Loucy (cell line): ENCODE results near the gene NR2C2.

Experiments
- H2AFZ ChIP-seq: fragments of 200-600 bp; sonication (generic); 2 replicates; pipeline ENCODE4 v1.6.0; 2016; ENCODE audit warnings: antibody characterized with exemption, mild to moderate bottlenecking, low read length, moderate library complexity
- H3F3A ChIP-seq: fragments of 200-600 bp; 2 replicates; pipeline ENCODE4 v1.6.0; 2016; ENCODE audit warnings: antibody characterized with exemption, low read depth, mild to moderate bottlenecking
- H3K27me3 ChIP-seq: fragments of 200-600 bp; sonication (generic); 2 replicates; pipeline ENCODE4 v1.6.1; 2014; ENCODE audit warnings: low read length, mild to moderate bottlenecking; ENCODE audit not compliant: insufficient read depth, poor library complexity, severe bottlenecking
- H3K36me3 ChIP-seq: fragments of 200-600 bp; sonication (generic); 2 replicates; pipeline ENCODE4 v1.6.1; 2016; ENCODE audit warnings: low read length; ENCODE audit not compliant: insufficient read depth
- H3K4me1 ChIP-seq: fragments of 200-600 bp; sonication (generic); 2 replicates; pipeline ENCODE4 v1.5.1; 2014; ENCODE audit warnings: low read length, mild to moderate bottlenecking; ENCODE audit not compliant: insufficient read depth, poor library complexity, severe bottlenecking
- H3K4me2 ChIP-seq: fragments of 200-600 bp; sonication (generic); 2 replicates; pipeline ENCODE4 v1.6.0; 2014; ENCODE audit warnings: antibody characterized with exemption, low read length, low read depth, mild to moderate bottlenecking; ENCODE audit not compliant: poor library complexity, severe bottlenecking
- H3K4me3 ChIP-seq: fragments of 200-600 bp; sonication (generic); 2 replicates; pipeline ENCODE4 v1.5.1; 2014; ENCODE audit warnings: low read length, mild to moderate bottlenecking, mixed read lengths; ENCODE audit not compliant: poor library complexity, severe bottlenecking
- H3K79me2 ChIP-seq: fragments of 200-600 bp; sonication (generic); 2 replicates; pipeline ENCODE4 v1.6.1; 2014; ENCODE audit warnings: low read length; ENCODE audit not compliant: insufficient read depth
- H3K9ac ChIP-seq: fragments of 200-600 bp; sonication (generic); 2 replicates; pipeline ENCODE4 v1.6.0; 2014; ENCODE audit warnings: mild to moderate bottlenecking, low read depth, low read length, moderate library complexity; ENCODE audit not compliant: poor library complexity, severe bottlenecking
- H3K9me2 ChIP-seq: fragments of 200-600 bp; sonication (generic); replicated peaks from 2 replicates; pipeline ENCODE4 v1.6.1; 2016; ENCODE audit warnings: low read depth, low read length, mixed read lengths
- H3K9me3 ChIP-seq: fragments of 200-600 bp; sonication (generic); 2 replicates; pipeline ENCODE4 v1.6.1; 2014; ENCODE audit warnings: mild to moderate bottlenecking, antibody characterized with exemption, low read length, low read depth; ENCODE audit not compliant: insufficient read depth
- H4K20me1 ChIP-seq: fragments of 200-600 bp; sonication (generic); 2 replicates; pipeline ENCODE4 v1.6.0; 2014; ENCODE audit warnings: antibody characterized with exemption, low read length, mild to moderate bottlenecking; ENCODE audit not compliant: insufficient read depth, poor library complexity, severe bottlenecking
- EZH2phosphoT487 ChIP-seq: fragments of 200-600 bp; IDR thresholded peaks from 2 replicates; pipeline ENCODE4 v1.6.1; 2018; ENCODE audit warnings: antibody characterized with exemption, mild to moderate bottlenecking, moderate library complexity, borderline replicate concordance
- TF ChIP-seq, protein P1 (sequence below): fragments of 200-600 bp; sonication (generic); conservative IDR thresholded peaks from 2 replicates; pipeline ENCODE4 v1.5.1; 2014; ENCODE audit warnings: mild to moderate bottlenecking, antibody characterized with exemption, low read length

NR2C2 gene

GRCh38 chr3:14976317-14976716 is 28.9 kb downstream of the NR2C2 start:
- peaks cover 3% of the 10 kb centered on the region; the same call in 1 of the 2 replicates for H3K9me3 ChIP-seq
- no peaks in the 10 kb centered on the region for H3K27me3 ChIP-seq
- no peak overlapping the region for H2AFZ ChIP-seq
- H3K4me1 ChIP-seq, result no peaks in the 10 kb centered on the region
- H3K4me3 ChIP-seq, result no peak overlapping the region
- H4K20me1 ChIP-seq, result peaks cover 29% of the 10 kb centered on the region
- no peaks in the 10 kb centered on the region for H3F3A ChIP-seq
- peaks cover 57% of the 10 kb centered on the region for H3K36me3 ChIP-seq
- TF ChIP-seq, protein P1, sequence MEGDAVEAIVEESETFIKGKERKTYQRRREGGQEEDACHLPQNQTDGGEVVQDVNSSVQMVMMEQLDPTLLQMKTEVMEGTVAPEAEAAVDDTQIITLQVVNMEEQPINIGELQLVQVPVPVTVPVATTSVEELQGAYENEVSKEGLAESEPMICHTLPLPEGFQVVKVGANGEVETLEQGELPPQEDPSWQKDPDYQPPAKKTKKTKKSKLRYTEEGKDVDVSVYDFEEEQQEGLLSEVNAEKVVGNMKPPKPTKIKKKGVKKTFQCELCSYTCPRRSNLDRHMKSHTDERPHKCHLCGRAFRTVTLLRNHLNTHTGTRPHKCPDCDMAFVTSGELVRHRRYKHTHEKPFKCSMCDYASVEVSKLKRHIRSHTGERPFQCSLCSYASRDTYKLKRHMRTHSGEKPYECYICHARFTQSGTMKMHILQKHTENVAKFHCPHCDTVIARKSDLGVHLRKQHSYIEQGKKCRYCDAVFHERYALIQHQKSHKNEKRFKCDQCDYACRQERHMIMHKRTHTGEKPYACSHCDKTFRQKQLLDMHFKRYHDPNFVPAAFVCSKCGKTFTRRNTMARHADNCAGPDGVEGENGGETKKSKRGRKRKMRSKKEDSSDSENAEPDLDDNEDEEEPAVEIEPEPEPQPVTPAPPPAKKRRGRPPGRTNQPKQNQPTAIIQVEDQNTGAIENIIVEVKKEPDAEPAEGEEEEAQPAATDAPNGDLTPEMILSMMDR, result no peak
- TF ChIP-seq EZH2phosphoT487, result no peak
- no peak overlapping the region for H3K9ac ChIP-seq
- no peaks in the 10 kb centered on the region for H3K9me2 ChIP-seq
- H3K4me2 ChIP-seq, result no peak overlapping the region
- H3K79me2 ChIP-seq, result peaks cover 92% of the 10 kb centered on the region

GRCh38 chr3:14980689-14981088 is 33.3 kb downstream of the NR2C2 start:
- no peak overlapping the region for H3K4me3 ChIP-seq
- peaks cover 27% of the 10 kb centered on the region for H3K36me3 ChIP-seq
- no peaks in the 10 kb centered on the region for H3K27me3 ChIP-seq
- peaks cover 45% of the 10 kb centered on the region for H4K20me1 ChIP-seq
- H2AFZ ChIP-seq, result no peak overlapping the region
- no peaks in the 10 kb centered on the region for H3K4me1 ChIP-seq
- no peaks in the 10 kb centered on the region; the same call in 1 of the 2 replicates for H3F3A ChIP-seq
- peaks cover 93% of the 10 kb centered on the region for H3K79me2 ChIP-seq
- TF ChIP-seq, protein P1, result no peak
- no peak for TF ChIP-seq EZH2phosphoT487
- no peak overlapping the region for H3K4me2 ChIP-seq
- H3K9me3 ChIP-seq, result no peaks in the 10 kb centered on the region
- no peaks in the 10 kb centered on the region for H3K9me2 ChIP-seq
- H3K9ac ChIP-seq, result no peak overlapping the region

DNA sequence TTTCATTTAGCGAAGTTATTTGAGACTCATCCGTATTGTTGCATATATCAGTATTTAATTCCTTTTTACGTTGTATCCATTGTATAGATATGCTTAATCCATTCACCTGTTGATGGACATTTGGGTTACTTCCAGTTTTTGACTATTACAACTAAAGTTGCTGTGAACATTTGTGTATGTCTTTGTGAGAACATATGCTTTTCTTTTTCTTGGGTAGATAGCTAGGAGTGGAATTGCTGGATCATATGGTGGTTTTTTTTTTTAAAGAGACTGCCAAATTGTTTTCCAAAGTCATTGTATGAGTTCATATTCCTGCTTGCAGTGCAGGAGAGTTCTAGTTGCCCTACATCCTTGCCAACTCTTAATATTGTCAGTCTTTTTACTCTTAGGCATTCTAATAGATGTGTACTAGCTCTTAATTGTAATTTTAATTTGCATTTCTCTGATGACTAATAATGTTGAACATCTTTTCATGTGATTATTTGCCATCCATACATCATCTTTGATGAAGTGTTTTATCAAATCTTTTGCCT is 37.3 kb downstream of the NR2C2 start:
- TF ChIP-seq, protein P1, result no peak
- TF ChIP-seq EZH2phosphoT487, result no peak
- Histone ChIP-seq H3K4me1 (peaks cover 3% of the 10 kb centered on the region), H4K20me1 (peaks cover 63% of the 10 kb centered on the region), H3K9me2 (no peaks in the 10 kb centered on the region), H3K79me2 (peaks cover 94% of the 10 kb centered on the region), H3K4me3 (no peak overlapping the region), H3F3A (no peaks in the 10 kb centered on the region; the same call in 1 of the 2 replicates), H3K9ac (no peak overlapping the region), H3K9me3 (no peaks in the 10 kb centered on the region), H3K36me3 (peaks cover 21% of the 10 kb centered on the region), H2AFZ (no peak overlapping the region), H3K4me2 (no peak overlapping the region), H3K27me3 (no peaks in the 10 kb centered on the region)
